Erythroblast (primary cell): ENCODE data around the gene PCDHB2.
"Not testable (repeated sequence)": the region's sequence is repeated elsewhere in the genome, so short reads cannot be mapped to it uniquely, and the experiment has no call there.

ENCODE experiments used
- DNase-seq, 2 experiments: peaks; one replicate each; lab custom pipeline; 2025; lab: John Stamatoyannopoulos, UW
- GATA1 ChIP-seq: IDR thresholded peaks from 2 replicates; pipeline ENCODE4 v1.6.1; 2011; ENCODE audit warnings: low read depth, mild to moderate bottlenecking, control low read depth, low read length, moderate library complexity
- POLR2A ChIP-seq: IDR thresholded peaks from 2 replicates; pipeline ENCODE4 v1.6.1; 2011; ENCODE audit warnings: mild to moderate bottlenecking, low read length

Gene PCDHB2

DNA sequence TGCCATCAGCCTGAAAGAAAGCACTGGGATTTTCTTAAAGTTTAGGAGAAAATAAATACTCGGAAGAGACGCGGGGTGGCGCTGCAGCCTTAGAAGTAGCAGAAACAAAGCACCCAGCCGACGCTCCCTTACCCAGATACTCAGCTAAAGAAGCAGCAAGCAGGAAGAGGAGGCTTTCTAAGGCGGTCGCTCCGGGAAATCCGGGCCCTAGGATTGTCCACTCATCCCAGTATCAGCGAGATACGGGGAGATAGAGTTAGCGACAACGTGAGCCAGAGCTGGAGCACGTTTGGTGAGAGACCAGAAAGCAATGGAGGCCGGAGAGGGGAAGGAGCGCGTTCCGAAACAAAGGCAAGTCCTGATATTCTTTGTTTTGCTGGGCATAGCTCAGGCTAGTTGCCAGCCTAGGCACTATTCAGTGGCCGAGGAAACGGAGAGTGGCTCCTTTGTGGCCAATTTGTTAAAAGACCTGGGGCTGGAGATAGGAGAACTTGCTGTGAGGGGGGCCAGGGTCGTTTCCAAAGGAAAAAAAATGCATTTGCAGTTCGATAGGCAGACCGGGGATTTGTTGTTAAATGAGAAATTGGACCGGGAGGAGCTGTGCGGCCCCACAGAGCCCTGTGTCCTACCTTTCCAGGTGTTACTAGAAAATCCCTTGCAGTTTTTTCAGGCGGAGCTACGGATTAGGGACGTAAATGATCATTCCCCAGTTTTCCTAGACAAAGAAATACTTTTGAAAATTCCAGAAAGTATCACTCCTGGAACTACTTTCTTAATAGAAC is at the start of gene PCDHB2:
TSS of gene PCDHB2 (plus strand) at position 135 of the 782 bp plus-strand sequence. CDS start at position 311, 176 bp downstream.
- peak in 1 of 2 experiments; percentile 2 for DNase-seq
- TF ChIP-seq POLR2A = no peak
- TF ChIP-seq GATA1 = no peak

DNA sequence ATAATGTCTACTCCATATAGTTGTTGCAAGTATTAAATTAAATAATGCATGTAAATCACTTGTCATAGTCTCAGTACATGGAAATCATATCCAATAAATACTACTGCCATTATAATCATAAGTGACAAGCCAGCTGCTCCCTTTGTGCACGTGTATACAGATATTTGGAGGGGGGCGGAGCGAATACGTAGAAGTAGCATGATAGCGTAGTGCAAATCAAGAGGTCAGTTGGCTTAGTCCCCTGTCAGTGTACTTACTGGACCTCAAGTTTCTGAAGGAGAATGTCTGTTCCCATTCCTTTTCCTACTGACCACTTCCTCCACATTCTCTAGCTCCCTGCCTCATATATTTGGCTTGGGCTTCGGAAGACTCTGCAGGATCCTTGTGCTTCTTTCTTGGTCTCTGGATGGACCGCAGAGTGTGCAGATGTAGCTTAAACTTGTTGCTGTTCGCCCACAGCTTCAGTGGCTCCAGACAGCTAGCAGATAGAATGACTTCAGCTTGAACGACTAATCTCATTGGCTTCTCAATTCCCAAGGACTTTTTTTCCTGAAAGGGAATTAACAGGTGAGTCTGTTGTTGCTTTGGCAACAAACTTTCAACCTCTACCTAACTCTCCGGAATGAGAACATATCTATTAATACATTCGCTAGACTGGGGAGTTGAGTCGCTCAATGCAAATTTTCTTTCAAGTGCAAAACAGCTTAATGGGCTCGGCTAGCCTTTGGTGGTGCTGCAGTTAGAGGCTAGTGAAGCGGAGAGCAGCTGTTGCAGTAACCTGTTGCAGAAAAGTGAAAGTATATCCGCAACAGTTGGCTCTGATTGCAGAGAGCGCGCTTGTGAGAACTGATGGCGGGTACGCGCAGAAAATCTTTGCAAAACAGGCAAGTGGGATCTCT is 43.5 kb upstream of the PCDHB2 start, which contains the start of gene PCDHB1:
TSS of gene PCDHB1 (plus strand) at position 753 of the 899 bp plus-strand sequence. CDS start at position 850, 97 bp downstream.
- no peak for TF ChIP-seq POLR2A
- TF ChIP-seq GATA1 = no peak
- no peak for DNase-seq

DNA sequence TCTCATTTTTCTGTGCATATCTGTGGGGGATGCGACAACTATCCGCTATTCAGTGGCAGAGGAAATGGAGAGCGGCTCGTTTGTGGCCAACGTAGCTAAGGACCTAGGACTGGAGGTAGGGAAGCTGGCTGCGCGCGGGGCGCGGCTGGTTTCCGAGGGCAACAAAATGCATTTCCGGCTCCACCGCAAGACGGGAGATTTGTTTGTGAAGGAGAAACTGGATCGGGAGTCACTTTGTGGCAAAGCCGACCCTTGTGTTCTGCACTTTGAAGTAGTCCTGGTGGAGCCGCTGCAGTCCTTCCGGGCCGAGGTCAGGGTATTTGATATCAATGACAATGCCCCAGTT is 42.9 kb upstream of the PCDHB2 start:
- TF ChIP-seq GATA1 (no peak), POLR2A (no peak)

DNA sequence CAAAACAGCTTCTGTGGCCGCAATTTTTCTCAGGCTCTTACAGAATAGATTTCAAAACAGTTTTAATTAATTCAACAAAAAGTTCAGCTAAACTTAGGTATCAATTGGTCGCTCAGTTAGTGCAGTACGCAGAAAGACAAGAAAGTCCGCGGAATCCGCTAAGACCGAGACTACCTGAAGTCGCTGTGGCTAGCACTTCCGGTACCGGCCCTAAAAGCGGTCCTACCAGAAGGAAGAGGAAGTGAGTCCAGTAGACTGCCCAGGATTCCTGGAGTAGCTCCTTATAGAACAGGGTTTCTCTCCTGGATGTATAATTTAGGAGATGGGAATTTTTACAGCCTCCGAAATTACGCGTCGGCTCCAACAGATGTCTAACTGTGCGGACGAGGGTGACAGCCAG is 16.6 kb upstream of the PCDHB2 start:
- TF ChIP-seq POLR2A (no peak), GATA1 (no peak)
- DNase-seq = no peak

More for the DNA sequence above, 42.9 kb upstream of the PCDHB2 start:
- DNase-seq = no peak

DNA sequence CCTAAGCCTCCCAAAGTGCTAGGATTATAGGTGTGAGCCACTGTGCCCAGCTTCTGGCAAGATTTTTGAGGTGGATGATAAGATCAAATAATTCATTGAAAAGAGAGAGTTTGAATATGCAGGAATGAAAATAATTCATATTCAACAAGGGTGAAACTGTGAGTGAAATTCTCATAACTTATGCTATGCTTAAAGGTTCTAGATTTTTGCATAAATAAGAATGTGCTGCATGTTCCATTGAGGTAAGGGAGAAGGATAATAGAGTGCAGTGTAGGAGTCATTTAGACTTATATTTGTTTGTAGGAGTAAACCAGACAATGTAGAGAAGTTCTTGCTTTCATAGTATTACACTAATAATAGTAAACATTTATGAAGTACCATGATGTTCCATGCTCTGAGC is 12.2 kb upstream of the PCDHB2 start:
- no peak for DNase-seq
- TF ChIP-seq GATA1 (no peak), POLR2A (no peak)

DNA sequence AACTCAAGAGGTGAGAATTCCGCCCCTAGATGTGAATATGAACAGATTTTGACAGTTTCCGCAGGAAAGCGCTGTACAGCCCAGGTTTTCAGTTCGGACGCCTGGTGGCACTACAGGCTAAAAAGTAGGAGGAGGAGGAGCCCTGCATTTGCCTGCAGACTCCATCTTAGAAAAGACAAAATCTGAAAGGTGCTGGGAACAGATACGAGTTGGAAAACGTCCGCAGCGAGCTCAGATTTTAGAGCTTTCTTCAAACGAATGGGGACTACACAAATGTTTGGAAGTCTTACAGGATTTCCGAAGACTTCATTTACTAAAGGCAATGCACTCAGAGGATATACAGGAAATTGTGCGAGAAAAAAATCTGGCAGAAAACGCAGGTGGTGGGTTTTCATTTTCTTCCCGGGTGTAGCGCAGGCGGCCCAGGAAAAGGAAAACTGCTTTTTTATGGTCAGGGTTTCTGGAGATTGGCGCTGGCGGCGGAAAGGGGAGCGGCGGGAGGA is 9.9 kb upstream of the PCDHB2 start:
- no peak for DNase-seq
- no peak for TF ChIP-seq GATA1
- no peak for TF ChIP-seq POLR2A

DNA sequence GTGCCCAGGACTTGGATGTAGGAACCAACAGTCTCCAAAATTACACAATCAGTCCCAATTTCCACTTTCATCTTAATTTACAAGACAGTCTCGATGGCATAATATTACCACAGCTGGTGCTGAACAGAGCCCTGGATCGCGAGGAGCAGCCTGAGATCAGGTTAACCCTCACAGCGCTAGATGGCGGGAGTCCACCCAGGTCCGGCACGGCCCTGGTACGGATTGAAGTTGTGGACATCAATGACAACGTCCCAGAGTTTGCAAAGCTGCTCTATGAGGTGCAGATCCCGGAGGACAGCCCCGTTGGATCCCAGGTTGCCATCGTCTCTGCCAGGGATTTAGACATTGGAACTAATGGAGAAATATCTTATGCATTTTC is 837 bp downstream of the PCDHB2 start:
- no peak for DNase-seq
- no peak for TF ChIP-seq POLR2A
- no peak for TF ChIP-seq GATA1

DNA sequence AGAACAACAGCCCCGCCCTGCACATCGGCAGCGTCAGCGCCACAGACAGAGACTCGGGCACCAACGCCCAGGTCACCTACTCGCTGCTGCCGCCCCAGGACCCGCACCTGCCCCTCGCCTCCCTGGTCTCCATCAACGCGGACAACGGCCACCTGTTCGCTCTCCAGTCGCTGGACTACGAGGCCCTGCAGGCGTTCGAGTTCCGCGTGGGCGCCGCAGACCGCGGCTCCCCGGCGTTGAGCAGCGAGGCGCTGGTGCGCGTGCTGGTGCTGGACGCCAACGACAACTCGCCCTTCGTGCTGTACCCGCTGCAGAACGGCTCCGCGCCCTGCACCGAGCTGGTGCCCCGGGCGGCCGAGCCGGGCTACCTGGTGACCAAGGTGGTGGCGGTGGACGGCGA is 1.8 kb downstream of the PCDHB2 start:
- DNase-seq = not testable (repeated sequence)

DNA sequence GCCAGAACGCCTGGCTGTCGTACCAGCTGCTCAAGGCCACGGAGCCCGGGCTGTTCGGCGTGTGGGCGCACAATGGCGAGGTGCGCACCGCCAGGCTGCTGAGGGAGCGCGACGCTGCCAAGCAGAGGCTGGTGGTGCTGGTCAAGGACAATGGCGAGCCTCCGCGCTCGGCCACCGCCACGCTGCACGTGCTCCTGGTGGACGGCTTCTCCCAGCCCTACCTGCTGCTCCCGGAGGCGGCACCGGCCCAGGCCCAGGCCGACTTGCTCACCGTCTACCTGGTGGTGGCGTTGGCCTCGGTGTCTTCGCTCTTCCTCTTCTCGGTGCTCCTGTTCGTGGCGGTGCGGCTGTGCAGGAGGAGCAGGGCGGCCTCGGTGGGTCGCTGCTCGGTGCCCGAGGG is 2.2 kb downstream of the PCDHB2 start:
- not testable (repeated sequence) for DNase-seq

DNA sequence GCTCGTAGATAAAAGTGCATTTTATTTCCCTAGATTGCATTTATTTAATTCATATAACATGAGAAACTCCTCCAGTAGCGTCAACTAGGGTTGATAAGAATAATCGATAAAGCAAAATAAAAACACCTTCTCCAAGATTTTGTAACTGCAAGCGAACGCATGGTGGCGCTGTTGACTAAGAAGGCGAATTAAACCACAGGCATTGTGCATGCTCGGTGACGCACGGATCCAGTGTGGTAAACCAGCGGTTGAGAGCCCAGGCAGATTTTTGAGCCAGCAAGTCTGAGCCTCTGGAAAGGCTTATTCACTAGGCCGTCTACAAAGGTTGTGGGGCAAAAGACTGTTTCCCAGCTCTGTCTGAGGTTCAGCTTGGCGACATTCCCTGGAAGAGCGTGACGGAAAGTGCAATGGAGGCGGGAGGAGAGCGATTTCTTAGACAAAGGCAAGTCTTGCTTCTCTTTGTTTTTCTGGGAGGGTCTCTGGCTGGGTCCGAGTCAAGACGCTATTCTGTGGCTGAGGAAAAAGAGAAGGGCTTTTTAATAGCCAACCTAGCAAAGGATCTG is 5.9 kb downstream of the PCDHB2 start, which contains the start of gene PCDHB3:
TSS of gene PCDHB3 (plus strand) at position 231 of the 563 bp plus-strand sequence. CDS start at position 408, 177 bp downstream.
- no peak for TF ChIP-seq GATA1
- TF ChIP-seq POLR2A = no peak
- DNase-seq = peak; percentile 18 to 32

DNA sequence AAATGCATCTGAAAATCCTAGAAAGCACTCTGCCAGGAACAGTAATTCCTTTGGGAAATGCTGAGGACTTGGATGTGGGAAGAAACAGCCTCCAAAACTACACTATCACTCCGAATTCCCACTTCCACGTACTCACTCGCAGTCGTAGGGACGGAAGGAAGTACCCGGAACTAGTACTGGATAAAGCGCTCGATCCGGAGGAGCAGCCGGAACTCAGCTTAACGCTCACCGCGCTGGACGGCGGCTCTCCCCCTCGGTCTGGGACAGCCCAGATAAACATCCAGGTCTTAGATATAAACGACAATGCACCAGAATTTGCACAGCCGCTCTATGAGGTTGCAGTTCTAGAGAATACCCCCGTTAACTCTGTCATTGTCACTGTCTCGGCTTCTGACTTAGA is 6.6 kb downstream of the PCDHB2 start:
- TF ChIP-seq GATA1 = no peak
- TF ChIP-seq POLR2A = no peak
- DNase-seq = no peak

DNA sequence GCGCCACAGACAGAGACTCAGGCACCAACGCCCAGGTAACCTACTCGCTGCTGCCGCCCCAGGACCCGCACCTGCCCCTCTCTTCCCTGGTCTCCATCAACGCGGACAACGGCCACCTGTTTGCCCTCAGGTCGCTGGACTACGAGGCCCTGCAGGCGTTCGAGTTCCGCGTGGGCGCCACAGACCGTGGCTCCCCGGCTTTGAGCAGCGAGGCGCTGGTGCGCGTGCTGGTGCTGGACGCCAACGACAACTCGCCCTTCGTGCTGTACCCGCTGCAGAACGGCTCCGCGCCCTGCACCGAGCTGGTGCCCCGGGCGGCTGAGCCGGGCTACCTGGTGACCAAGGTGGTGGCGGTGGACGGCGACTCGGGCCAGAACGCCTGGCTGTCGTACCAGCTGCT is 7.7 kb downstream of the PCDHB2 start:
- DNase-seq = not testable (repeated sequence)

DNA sequence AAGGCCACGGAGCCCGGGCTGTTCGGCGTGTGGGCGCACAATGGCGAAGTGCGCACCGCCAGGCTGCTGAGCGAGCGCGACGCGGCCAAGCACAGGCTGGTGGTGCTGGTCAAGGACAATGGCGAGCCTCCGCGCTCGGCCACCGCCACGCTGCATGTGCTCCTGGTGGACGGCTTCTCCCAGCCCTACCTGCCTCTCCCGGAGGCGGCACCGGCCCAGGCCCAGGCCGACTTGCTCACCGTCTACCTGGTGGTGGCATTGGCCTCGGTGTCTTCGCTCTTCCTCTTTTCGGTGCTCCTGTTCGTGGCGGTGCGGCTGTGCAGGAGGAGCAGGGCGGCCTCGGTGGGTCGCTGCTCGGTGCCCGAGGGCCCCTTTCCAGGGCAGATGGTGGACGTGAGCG is 8.1 kb downstream of the PCDHB2 start:
- not testable (repeated sequence) for DNase-seq

DNA sequence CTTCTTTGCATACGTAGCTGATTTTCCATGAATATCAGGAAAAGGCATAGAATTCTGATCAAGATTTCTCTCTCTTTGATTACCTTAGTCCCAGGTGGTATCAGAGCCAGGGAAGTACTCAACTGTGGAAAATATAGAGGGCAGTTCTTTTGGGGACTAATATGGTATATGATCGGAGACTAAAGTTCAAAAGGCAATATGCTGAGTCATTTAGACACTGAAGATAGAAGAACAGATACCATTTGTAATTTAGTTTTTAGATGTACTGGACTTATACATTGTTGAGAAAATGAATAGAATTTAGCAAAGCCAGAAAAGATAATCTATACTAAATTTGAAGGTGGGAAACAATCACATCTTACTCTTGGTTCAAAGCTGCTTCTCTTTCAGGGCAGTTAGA is 10.9 kb downstream of the PCDHB2 start:
- no peak for DNase-seq
- TF ChIP-seq GATA1 (no peak), POLR2A (no peak)

DNA sequence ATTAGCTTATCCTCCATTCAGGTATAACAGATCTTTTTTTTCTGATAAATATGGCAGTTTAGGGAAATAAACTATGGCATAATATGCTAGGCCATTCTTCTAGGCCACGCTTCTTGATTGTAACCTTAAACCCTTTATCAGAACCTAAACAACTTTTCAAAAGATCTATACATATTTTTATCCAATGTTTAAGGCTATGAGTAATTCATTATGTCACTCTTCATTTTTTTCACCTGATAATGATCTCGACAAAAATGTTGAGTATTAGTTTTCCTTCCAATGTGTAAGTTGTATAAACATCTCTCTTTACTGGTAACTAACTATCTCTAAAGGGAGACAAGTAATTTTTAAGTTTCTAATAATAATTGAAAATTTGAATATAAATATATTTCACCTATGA is 24.8 kb downstream of the PCDHB2 start:
- TF ChIP-seq POLR2A (no peak), GATA1 (no peak)
- DNase-seq = no peak
